CD14-positive monocyte (primary cell): ENCODE results near the gene TOX3. TPM values are rescaled to one million over a fixed set of nuclear protein-coding genes. Genes with fewer than 3 reads are reported as not detected.

Experiments used
- DNase-seq, 3 donors: peaks; one replicate each; pipeline ENCODE4 v3.0.0-alpha.2; 2011 to 2022
- H2AFZ ChIP-seq: 2 replicates; pipeline ENCODE4 v1.6.0; 2012; ENCODE audit warnings: mild to moderate bottlenecking, low read depth, low read length, inconsistent platforms; ENCODE audit not compliant: insufficient read depth, poor library complexity, severe bottlenecking
- H3K27ac ChIP-seq, 2 donors: 1 replicate in 1 of 2; 2 replicates in 1 of 2; pipeline ENCODE4 v1.5.1; 2012 to 2013; ENCODE audit warnings: low read length in 2 of 2, control low read depth in 1 of 2, inconsistent platforms in 1 of 2, low read depth in 1 of 2, mild to moderate bottlenecking in 1 of 2
- H3K27me3 ChIP-seq, 2 donors: one replicate each; pipeline versions ENCODE4 v1.6.0 to v1.6.1; 2011 to 2013; ENCODE audit warnings: low read length in 2 of 2; ENCODE audit not compliant: control insufficient read depth in 2 of 2, insufficient read depth in 2 of 2
- H3K36me3 ChIP-seq, 2 donors: replicated peaks in 1 of 2; 1 replicate in 1 of 2; 2 replicates in 1 of 2; pipeline versions ENCODE4 v1.5.1 to v1.6.1; 2012 to 2013; ENCODE audit warnings: low read length in 2 of 2, control low read depth in 1 of 2, inconsistent platforms in 1 of 2, mild to moderate bottlenecking in 1 of 2; ENCODE audit not compliant: insufficient read depth in 2 of 2, control insufficient read depth in 1 of 2
- H3K4me1 ChIP-seq, 2 donors: 1 replicate in 1 of 2; 2 replicates in 1 of 2; pipeline versions ENCODE4 v1.5.1 to v1.6.1; 2012 to 2013; ENCODE audit warnings: low read length in 2 of 2, control low read depth in 1 of 2, inconsistent platforms in 1 of 2, mild to moderate bottlenecking in 1 of 2, moderate library complexity in 1 of 2; ENCODE audit not compliant: insufficient read depth in 2 of 2, control insufficient read depth in 1 of 2
- H3K4me2 ChIP-seq: replicated peaks from 2 replicates; pipeline ENCODE3; 2012; ENCODE audit warnings: low read length, moderate library complexity, mild to moderate bottlenecking; ENCODE audit not compliant: poor library complexity, severe bottlenecking; ENCODE audit errors: extremely low read depth
- H3K4me3 ChIP-seq, 3 experiments: fragments of 200-600 bp in 1 of 3; sonication (generic) in 1 of 3; replicated peaks in 1 of 3; 1 replicate in 2 of 3; 2 replicates in 1 of 3; pipeline ENCODE4 v1.5.1; 2011 to 2013; ENCODE audit warnings: low read length in 3 of 3, mild to moderate bottlenecking in 3 of 3, control low read depth in 2 of 3, low read depth in 2 of 3, inconsistent platforms in 1 of 3, moderate library complexity in 1 of 3
- H3K79me2 ChIP-seq: 2 replicates; pipeline ENCODE4 v1.6.0; 2012; ENCODE audit warnings: mild to moderate bottlenecking, control low read depth, inconsistent platforms, low read length, moderate library complexity; ENCODE audit not compliant: insufficient read depth
- H3K9ac ChIP-seq: 2 replicates; pipeline ENCODE4 v1.6.0; 2017; ENCODE audit warnings: low read length, mild to moderate bottlenecking; ENCODE audit not compliant: insufficient read depth, poor library complexity, severe bottlenecking
- H3K9me3 ChIP-seq, 2 donors: replicated peaks in 1 of 2; 1 replicate in 1 of 2; 2 replicates in 1 of 2; pipeline versions ENCODE4 v1.5.1 to v1.6.1; 2012 to 2013; ENCODE audit warnings: low read length in 2 of 2, control low read depth in 1 of 2; ENCODE audit not compliant: control insufficient read depth in 1 of 2, insufficient read depth in 1 of 2
- H4K20me1 ChIP-seq: 2 replicates; pipeline ENCODE4 v1.6.0; 2012; ENCODE audit warnings: mild to moderate bottlenecking, low read length, control low read depth, moderate library complexity; ENCODE audit not compliant: insufficient read depth
- H3K27ac Mint-ChIP-seq, 7 donors: one replicate each; pipeline ENCODE4 v1.8.0; 2020; ENCODE audit warnings: mild to moderate bottlenecking in 7 of 7, mixed read lengths in 7 of 7, moderate library complexity in 6 of 7, inconsistent platforms in 2 of 7
- H3K27me3 Mint-ChIP-seq, 3 donors: one replicate each; pipeline ENCODE4 v1.8.0; 2021 to 2022; ENCODE audit warnings: low read depth in 3 of 3, mild to moderate bottlenecking in 3 of 3, mixed read lengths in 3 of 3, moderate library complexity in 3 of 3, inconsistent platforms in 1 of 3
- H3K36me3 Mint-ChIP-seq, 2 donors: one replicate each; pipeline ENCODE4 v1.8.0; 2020; ENCODE audit warnings: mixed read lengths in 2 of 2, inconsistent platforms in 1 of 2, mild to moderate bottlenecking in 1 of 2
- H3K4me1 Mint-ChIP-seq: one replicate; pipeline ENCODE4 v1.8.0; 2020; ENCODE audit warnings: mild to moderate bottlenecking, mixed read lengths
- H3K4me3 Mint-ChIP-seq, 2 donors: one replicate each; pipeline ENCODE4 v1.8.0; 2020; ENCODE audit warnings: mild to moderate bottlenecking in 2 of 2, mixed read lengths in 2 of 2, moderate library complexity in 1 of 2
- H3K9me3 Mint-ChIP-seq, 7 donors: one replicate each; pipeline ENCODE4 v1.8.0; 2020 to 2022; ENCODE audit warnings: mixed read lengths in 7 of 7, mild to moderate bottlenecking in 6 of 7, moderate library complexity in 6 of 7, inconsistent platforms in 2 of 7
- CTCF ChIP-seq: fragments of 200-600 bp; IDR thresholded peaks from one replicate; pipeline ENCODE4 v1.8.0; 2022; ENCODE audit warnings: antibody characterized with exemption, mild to moderate bottlenecking
- WGBS: methylation state at CpG from one replicate; pipeline ENCODE4 v1.1.5; 2013; ENCODE audit warnings: missing lambda C conversion rate; ENCODE audit not compliant: insufficient coverage; 5-methylcytosine and 5-hydroxymethylcytosine counted together
- intact Hi-C, 2 donors: fragments of 100-400 bp; cut with micrococcal nuclease; formaldehyde crosslinking; loops; one replicate each; pipeline versions ENCODE4 v1.15.0 to v1.15.1; 2023
- polyA plus RNA-seq, 3 donors: library from polyadenylated mRNA; depleted of rRNA in 1 of 3; unstranded in 2 of 3; stranded (reverse) in 1 of 3; fragments of 300-500 nt in 2 of 3; fragments of >200 nt in 1 of 3; fragmentation: Illumina TruSeq in 2 of 3; gene quantifications; 1 replicate in 2 of 3; 2 replicates in 1 of 3; pipeline ENCODE4 v1.2.3, GENCODE V29; 2012 to 2021

The TOX3 gene
- polyA plus RNA-seq, 3 donors, result not detected

- intact Hi-C loops, result no loop called here
- Mint-ChIP-seq H3K4me3 (no peak overlapping the region), H3K4me1 (no peaks in the 10 kb centered on the region), H3K9me3 (peaks cover 0 to 5% (median 0%) of the 10 kb centered on the region in 7 donors), H3K27me3 (peaks cover 0 to 2% (median 2%) of the 10 kb centered on the region in 3 donors), H3K27ac (no peak overlapping the region), H3K36me3 (no peaks in the 10 kb centered on the region)
- no CpG with 5 or more reads among the region's 4 CpGs for WGBS
- Histone ChIP-seq H3K4me1 (no peaks in the 10 kb centered on the region), H3K27me3 (no peaks in the 10 kb centered on the region), H3K4me2 (no peak overlapping the region), H3K9me3 (no peaks in the 10 kb centered on the region), H3K36me3 (no peaks in the 10 kb centered on the region), H4K20me1 (no peaks in the 10 kb centered on the region), H2AFZ (no peak overlapping the region), H3K4me3 (no peak overlapping the region), H3K9ac (no peak overlapping the region), H3K27ac (no peak overlapping the region), H3K79me2 (no peaks in the 10 kb centered on the region)
- no peak for DNase-seq
- no peak for TF ChIP-seq CTCF
Measured at GRCh38 chr16:52581530-52581929, 34.6 kb upstream of the TOX3 start.

GRCh38 chr16:52580488-52580887 lies 33.5 kb upstream of the TOX3 start:
- Histone ChIP-seq H3K9me3 (no peaks in the 10 kb centered on the region), H3K9ac (no peak overlapping the region), H2AFZ (no peak overlapping the region), H3K27ac (no peak overlapping the region), H3K36me3 (no peaks in the 10 kb centered on the region), H3K4me2 (no peak overlapping the region), H4K20me1 (no peaks in the 10 kb centered on the region), H3K4me1 (no peaks in the 10 kb centered on the region), H3K4me3 (no peak overlapping the region), H3K27me3 (no peaks in the 10 kb centered on the region), H3K79me2 (no peaks in the 10 kb centered on the region)
- peaks cover 0 to 5% (median 0%) of the 10 kb centered on the region in 7 donors for H3K9me3 Mint-ChIP-seq
- WGBS, result no CpG with 5 or more reads among the region's 3 CpGs
- no peak overlapping the region for H3K4me3 Mint-ChIP-seq
- no peak for TF ChIP-seq CTCF
- no peak for DNase-seq
- H3K36me3 Mint-ChIP-seq, result no peaks in the 10 kb centered on the region
- intact Hi-C loops, result no loop called here
- H3K27me3 Mint-ChIP-seq, result peaks cover 0 to 2% (median 2%) of the 10 kb centered on the region in 3 donors
- H3K27ac Mint-ChIP-seq, result no peak overlapping the region
- H3K4me1 Mint-ChIP-seq, result no peaks in the 10 kb centered on the region
